Stimulated activated CD8-positive, alpha-beta memory T cell treated with anti-CD3 and anti-CD28 coated beads, Interleukin-4, amount 100 ng/mL, for 4 hours (primary cell): ENCODE measurements around the gene TBXT.

Experiments
- DNase-seq, 2 donors: peaks; one replicate each; pipeline ENCODE4 v3.0.0-alpha.2; 2020; ENCODE audit warnings: low read depth in 2 of 2, low spot score in 1 of 2

The TBXT gene

DNA sequence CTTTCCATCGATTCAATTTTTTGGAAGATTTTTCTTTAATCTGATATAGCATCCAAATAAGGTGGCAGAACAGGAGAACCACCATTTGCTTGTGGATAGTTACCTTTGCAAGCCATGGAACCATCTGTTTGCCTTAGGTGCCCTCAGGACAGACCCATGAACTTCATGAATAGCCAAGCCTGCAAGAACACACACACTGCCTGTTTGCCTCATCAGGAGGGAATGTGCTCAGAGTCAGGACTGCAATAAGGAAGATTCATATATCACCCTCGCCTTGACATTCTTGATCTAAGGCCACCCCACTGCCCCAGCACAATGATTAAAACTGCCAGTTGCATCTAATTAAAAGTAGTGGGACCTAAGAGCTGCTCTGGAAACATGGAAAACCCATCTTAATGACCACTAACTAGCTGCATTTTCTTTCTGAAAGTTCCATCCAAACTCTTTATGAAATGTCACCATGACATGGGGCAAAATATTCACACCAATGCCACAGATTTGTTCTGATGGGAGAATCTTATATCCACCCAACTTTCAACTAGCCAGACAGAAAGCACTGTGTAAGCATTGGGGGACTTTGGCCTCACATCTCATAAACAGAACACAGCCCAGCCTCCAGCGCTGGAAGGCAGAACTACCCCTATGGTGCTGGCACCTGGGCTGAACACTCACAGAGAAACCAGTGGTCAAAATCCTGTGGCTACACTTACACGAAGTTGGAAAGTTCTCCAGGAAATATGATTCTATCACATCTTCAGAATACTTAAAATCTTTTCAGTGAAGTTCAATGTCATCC, 48.3 kb downstream of the TBXT start:
- DNase-seq, result no peak

DNA sequence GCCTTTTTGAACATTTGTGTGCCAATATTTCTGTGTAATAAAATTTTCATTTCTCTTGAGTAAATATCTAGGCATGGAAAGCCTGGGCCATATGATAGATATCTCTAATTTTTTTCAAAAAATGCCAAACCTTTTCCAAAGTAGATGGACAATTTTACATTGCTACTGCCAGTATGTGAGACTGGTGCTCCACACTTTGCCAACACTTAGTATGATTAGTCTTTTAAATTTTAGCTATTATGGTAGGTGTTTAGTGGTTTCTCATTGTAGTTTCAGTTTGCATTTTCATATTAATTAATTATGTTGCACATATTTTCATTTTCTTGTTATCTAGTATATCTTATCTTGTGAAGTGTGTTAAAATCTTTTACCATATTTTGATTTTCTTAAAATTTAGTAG, 52.0 kb downstream of the TBXT start:
- DNase-seq, result no peak

- no peak for DNase-seq
Measured at GRCh38 chr6:166112580-166112979, 55.1 kb downstream of the TBXT start.

DNA sequence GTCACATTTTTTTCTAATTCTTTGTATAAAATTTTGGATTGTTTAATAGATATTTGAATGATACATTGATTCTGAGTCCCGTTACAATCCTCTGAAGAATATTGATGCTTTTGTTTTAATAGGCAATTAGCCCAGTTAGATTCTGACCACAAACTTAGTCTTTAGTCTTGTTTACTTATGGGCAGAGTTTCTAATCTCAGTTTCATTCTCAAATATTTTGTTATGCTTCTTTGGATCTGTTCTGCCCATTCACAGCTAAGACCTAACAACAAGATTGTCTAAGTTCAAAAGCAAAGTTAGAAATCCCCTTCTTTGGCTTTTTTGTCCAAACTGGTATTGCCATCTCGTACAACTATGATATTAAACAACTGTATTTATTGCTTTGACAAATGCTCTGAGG, 58.0 kb downstream of the TBXT start:
- DNase-seq, result no peak
